Stimulated activated CD8-positive, alpha-beta memory T cell treated with anti-CD3 and anti-CD28 coated beads, Interleukin-15, amount 100 ng/mL, for 48 hours (primary cell): ENCODE data around the gene KAT7.

Experiments
- DNase-seq, 2 donors: peaks; one replicate each; pipeline ENCODE4 v3.0.0-alpha.2; 2020; ENCODE audit warnings: low read depth in 2 of 2

KAT7 gene

DNA sequence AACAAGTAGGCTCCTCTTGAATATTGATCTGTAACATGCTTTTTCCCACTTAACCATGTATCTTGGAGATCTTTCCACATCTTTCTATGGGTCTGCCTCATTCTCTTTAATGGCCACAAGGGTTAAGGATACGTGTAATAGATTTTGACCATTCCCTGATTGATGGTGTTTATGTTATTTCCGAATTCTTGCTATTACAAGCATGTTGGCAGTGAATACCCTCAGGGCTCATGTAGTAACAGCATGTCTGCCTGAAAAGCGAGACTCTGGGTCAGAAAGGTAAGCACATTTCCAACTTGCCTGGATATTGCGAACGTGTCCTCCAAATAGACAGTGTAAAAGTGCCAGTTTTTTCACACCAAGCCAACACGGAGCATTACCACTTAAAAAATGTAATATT is 54.4 kb downstream of the KAT7 start:
- DNase-seq = no peak

DNA sequence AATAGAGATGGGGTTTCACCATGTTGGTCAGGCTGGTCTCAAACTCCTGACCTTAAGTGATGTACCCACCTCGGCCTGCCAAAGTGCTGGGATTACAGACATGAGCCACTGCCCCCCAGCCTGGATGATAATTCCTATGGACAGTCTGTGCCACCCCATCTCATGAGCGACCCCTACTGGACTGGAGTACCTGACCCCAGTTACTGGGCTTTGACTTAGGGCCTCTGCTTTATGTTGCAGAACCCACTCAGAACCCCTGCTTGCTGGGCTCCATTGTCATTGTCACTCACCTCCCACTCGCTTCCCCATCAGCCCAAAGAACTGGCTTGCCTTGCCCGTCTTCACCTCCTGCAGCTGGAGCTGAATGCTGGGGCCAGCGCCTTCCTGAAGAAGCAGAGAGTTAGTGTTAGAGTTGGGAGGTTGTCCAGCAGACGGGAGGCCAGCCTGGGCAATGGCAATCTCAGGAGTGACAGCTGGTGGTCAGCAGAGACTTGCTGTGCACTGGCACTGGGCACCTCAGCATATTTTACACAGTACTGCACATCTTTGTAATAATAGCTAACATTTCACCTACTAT is 55.4 kb downstream of the KAT7 start:
- DNase-seq = no peak

DNA sequence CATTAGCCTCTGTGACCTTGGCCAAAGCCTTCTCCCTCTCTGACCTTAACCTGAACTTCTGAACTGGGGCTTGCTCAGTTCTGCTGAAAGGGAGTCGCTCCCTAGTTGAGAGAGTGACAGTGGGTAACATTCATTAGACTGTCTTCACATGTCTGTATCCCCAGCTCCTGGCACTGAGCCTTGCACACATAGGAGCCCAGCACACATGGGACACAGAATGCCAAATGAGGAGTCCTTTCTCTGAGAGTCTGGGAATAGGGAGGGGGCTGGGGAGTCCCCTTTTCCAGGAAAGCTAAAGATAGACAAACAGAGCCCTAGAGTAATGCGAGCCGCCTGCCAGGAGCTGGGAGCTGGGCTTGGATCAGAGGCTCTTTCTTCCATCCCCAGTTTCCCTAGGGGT is 56.8 kb downstream of the KAT7 start:
- no peak for DNase-seq

DNA sequence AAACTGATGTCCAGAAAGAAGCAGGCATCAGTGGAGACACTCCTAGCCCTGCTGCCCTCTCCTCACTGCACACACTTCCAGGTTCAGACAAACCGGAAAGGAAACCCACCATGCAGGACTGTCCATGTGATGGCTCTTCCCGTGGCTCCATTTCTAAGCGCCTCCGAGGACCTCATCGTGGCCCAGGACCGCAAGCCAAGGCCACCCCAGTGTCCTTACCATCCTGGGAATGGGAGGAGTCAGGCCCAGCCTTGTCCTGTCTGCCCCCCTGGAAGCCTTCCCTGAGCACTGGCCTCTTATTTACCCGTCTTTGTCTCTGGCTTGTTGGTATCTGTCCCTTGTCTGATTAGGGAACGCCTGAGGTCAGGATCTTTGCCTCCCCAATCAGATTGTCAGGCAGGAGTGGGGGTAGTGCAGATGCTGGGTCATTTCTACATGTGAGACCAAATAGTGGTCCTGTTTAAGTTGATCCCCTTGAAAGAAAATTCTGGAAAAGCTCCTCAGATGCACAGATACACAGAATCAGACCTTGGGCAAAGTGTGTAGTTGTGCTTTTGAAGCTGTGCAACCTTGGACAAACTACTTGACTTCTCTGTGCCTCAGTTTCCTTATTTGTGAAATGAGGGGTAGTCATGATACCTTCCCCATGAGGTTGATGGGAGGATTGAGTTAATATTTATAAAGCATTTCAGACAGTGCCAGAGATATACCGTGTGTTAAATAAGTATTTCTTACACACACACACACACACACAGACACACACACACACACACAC is 58.6 kb downstream of the KAT7 start:
- DNase-seq = no peak

DNA sequence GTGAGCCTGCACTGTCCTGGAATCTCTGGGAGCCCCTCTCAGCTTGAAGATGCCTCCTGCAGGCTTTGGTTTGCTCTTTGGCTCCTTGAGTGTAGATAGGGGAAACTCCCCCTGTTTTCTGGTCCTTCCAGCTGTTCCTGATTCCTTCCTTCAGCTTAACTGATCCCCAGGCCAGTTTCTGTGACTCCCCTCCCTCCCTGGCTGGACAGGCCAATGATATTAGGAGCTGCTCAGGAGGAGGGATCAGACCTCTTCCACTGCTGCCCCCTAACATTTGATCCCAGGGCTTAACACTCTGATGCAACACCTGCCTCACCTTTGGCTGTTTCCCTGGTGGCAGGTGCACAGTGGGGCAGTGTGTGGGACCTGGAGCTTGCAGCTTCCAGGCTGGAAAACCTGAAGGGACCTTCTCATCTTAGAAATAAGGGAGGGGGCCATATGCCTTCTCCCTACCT is 59.6 kb downstream of the KAT7 start, which contains the start of gene TAC4:
Gene TAC4, minus strand, starts transcription at position 51 of the 455 bp plus-strand sequence. CDS start 52 bp downstream, outside the sequence.
- no peak for DNase-seq

DNA sequence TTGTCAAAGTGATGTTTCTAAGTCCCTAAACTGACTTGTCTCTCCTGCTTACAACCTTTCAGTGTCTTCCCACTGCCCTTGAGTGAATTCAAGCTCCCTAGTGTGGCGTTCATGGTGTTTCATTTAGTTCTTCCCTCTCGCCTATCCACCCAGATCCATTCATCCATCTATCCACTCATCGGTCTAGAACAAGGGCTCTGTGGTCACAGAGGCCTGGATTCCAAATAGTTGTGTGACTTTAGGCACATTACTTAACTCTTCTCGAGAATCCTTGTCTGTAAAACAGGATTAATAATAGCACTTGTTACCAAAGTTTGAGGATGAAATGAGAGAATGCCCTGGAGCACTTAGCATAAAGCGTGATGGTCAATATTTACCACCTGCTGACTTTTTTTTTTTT is 60.3 kb downstream of the KAT7 start:
- DNase-seq = no peak

DNA sequence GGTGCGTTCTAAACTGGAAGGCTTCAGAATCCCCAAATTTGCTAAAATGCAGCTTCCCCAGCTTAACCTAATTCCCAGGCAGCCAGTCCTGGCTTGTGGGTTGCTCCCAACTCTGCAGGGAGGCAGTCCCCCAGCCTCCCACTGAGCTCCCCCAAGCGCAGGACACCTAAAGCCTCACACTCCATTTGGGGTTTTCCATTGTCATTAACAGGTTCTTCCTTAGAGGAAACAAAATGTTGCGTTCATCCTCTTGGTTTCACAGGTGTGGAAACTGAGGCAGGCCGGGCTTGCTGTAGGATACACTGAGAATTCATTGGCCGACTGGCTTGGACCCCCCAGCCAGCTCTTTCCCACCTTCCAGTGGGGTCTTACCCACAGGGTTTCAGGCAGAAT is 61.7 kb downstream of the KAT7 start:
- no peak for DNase-seq

DNA sequence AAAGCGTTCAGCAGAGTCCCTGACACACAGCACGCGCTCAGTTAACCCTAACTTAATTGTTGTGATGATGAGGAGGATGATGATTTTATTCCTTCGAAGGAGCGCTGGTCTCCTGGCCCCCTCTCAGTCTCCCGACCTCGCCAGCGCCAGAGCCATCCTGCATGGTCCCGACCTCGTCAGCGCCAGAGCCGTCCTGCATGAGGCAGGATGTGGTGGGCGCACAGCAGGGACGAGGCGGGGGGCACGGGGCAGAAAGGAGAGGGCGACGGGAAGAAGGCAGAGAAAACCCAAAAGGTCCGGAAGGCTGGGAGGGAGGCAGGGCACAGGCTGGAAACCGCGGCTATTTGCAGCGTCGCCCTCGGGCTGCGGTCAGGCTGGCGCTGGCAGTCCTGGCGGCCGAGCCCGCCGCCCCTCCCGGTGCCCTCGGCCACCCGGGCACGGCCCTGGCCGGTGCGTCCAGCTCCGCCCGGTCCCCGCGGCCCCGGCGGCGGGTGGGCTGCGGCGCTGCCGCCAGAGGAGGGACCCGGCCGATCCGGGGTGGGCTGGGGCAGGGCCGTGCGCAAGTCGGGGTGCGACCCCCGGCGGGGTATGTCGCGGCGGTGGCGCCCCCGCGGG is 62.4 kb downstream of the KAT7 start:
- DNase-seq = no peak

DNA sequence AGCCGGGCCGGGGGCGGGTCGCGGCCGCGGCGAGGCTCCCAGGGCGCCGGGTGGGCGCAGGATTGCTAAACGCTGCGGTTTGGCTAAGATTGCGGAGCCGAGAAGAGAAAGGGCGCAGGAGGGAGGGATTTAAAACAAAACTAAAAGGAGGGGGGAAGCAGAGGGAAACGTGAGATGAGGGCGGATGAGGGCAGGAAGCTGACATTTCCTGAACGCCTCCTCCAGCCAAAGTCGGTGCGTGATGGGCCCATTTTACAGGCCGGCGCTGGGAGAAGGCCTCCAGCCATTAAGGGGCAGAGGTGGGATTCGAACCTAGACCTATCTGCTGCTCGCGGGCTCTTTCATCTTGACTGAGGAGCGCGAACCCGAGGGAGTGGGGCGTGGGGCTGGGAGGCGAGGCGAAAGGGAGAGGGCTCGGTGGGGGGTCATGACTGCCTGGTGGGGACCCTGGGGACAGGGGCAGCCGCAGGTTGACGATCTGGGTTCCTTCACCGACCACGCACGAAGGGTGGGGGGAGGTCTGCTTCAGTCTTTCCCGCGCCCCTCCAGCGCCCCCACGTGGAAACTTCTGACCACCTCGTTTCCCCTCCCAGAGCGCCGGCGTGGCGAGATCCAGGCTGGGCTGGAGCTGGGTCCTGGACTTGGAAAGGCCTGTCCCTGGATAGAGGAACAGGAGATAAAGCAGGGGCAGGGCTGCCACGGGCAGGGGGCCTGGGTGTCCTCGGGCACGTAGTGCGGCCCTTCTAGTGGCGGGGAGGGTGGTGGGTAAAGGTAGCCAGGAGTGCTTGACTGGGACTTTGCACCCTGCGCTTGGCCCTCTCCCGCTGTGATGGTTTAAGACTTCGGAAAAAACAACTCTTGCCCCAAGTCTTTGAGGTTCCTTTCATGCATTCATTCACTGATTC is 63.2 kb downstream of the KAT7 start:
- DNase-seq = peak; percentile 34 to 45

DNA sequence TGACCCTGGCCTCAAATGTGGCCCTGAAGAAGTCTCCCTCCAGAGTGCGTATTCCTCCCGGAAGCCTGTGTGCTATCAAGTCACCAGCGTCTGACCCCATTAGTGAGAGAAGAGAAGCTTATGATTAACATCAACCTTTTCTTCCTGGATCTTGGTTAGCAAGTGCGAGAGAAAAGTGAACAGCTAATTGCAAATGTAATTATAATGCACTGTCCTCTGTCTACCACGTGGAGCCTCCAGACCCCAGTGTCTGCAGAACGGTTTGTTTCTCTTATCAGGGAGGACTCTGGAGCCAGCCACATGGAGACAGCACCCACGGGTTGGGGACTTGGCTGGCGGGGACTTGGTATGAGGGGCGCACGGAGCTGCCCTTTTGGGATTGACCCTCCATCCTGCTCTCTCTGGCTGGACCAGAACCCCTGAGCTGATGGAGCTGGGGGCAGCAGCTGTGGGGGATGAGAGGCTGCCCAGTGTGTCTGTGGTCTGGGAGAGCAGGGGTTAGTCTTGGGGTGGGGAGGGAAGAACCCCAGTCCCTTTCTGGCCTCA is 65.1 kb downstream of the KAT7 start:
- no peak for DNase-seq

DNA sequence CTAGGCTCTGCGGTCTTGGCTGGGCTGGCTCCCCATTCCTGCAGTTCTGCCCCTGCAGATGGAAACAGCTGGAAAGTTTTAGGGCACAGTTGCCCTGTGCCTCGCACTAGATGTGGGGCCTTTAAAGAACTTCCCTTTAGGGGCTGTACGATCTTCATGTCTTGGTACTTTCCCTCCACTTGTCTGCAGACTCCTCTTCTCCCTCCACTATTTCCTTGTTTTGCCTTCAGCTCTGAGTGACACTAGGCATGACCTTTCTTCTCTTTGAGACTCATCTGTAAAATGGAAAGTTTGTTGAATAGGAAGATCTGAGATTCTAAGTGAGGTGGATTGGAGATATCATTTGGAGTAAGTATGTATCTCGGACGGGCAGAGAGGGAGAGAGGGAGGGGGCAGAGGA is 65.6 kb downstream of the KAT7 start:
- no peak for DNase-seq

DNA sequence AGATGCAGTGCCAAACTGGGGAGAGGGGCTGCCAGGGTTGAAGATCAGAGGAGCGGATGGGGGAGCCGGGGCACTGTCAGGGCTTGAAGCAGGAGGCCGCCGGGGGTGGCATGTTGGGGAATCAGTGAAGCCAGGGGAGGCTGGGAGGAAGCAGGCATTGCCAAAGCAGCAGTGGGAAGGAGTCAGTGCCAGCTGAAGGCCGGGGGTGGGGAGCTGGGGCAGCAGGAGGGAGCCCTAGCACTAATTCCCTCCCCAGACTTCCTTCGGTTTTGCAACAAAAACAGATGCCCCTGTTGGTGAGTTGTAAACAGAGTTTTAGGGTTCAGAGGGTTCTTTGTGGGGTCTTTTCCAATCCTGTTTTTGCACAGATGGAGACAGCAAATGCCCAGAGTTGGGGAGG is 70.3 kb downstream of the KAT7 start:
- DNase-seq = no peak

DNA sequence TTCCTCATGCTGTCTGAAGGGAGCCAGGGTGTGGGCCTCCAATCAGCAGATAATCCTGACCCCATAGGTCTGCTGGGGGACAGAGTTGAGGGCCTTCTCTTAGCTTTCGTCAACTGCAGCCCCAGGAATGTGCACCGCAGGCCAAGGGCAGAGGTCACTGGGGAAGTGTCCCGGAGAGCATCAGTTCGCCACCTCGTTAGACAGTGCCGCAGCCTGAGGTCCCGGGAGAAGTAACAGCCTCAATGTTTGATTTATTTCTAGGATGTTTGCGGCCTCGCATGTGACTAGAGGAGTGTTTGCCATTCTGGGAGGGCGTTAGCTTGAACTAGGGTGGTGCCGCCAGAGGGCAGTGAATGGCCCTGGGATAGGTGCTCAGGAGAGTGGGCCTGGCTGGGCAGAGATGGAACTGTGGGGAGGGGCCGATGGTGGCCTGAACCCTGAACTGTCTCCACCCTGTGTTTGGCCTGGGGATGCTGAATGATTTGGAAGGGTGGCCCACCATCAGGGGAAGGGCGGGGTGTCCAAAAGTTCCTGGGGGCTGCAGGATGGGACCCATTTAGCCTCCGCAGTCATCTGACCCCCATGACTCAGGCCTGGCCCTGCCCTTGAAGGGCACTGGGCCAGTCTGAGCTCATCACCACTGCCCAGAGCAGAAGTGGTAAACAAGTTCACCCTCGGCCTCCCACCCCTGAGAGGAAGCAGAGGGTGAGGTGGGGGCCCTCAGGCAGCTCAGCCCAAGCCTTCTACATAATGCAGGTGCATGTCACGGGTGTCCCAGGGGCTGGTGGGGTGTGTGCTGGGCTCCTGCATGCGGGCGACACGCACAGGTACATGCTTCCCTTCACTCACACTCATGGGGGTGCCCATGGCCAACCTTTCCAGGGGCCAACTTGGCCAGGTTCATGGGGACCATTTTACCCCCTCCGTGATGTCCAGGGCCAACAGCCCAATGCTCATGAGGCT is 71.8 kb downstream of the KAT7 start:
- no peak for DNase-seq

DNA sequence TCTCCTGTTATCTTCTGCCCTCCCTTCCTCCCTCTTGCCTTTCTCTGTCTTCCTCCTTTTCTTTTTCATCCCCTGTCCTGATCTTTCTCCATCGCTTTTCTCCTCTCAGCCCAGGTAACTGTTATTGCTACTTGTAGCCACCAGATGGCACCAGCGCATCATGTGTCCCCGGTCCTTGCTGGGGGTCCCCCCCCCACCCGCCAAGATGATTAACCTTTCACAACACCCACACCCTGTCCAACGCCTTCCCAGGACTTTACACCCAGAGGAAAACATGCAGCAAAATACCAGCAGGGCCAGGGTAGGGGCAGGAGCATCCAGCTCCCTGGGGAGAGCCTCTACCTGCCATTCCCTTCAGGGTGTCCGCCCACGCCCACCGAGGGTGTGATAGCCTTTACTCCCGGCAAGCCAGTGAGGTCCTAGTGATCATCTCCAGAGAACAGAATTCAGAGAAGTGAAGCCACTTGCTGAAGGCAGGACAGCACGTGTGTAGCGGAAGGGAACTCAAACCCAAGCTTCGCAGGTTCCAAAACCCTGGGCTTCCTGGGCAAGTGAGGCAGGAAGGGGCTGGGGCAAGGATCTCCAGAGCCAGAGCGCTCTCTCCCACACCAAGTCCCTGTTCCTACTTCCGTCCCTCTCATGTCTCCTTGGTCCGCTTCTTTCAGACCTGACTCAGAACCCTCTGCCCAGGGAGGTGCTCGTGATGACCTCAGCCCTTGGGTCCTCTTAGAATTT is 72.8 kb downstream of the KAT7 start:
- DNase-seq = peak in 1 of 2 donors; percentile 30

DNA sequence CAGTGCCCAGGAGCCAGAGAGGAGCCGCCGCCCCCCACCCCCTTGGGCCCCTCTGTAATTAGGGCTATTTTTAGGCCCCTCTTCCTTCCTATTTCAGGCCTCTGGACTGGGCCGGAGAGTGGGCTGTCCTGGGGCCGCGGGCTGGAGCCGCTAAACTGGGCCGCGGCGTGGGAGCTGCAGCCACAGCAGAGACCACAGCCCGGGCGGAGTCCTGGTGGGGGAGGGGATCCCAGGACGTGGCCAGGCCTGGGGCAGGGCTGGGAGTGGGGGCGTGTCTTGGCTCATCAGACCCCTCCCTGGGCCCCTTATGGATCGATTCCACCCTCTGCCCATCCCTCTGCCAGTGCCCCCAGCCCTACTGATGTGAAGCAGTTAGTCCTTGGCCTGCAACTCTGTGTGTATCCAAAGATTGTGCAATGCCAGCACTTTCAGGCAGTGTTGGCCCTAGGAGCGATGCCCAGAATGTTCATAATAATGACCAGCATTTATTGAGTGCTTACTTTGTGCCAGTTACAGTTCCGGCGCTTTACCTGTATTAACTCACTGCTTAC is 74.4 kb downstream of the KAT7 start:
- DNase-seq = no peak

DNA sequence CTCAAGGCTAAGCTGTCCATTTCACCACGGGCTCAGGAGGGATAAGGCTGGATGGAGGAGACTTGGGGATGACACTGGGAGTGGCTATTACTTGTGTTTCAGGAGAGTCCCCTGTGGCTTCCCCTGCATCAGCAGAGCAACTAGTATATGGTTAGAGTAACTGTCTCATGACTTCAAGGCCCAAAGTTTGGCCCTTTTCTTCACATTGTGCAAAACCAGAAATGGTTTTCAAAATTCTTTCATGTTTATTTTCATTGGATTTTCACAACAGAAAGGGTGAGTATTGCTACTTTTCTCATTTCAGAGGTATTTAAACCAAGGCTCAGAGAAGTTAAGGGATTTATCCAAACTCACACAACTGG is 77.5 kb downstream of the KAT7 start:
- no peak for DNase-seq

DNA sequence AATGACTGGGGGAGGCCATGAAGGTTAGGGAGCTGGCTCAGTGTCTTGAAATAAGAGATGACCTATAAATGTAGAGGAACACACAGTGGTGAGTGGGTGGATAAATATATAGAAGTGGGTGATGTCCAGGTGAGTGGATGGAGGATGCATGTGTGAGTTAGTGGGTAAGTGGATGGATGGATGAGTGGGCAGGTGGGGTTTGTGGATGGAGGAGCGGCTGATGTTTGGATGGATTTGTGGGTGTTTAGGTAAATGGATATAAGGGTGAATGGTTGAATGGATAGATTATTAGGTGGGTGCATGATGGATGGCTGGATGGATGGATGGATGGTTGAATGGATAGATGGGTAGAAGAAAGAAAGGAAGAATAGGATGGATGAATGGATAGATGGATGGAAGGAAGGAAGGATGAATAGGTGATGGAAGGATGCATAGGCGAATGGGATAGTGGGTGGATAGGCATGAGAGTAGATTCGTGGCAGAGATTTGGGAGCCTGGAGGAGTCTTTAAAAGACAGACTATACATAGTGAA is 78.5 kb downstream of the KAT7 start:
- DNase-seq = no peak

DNA sequence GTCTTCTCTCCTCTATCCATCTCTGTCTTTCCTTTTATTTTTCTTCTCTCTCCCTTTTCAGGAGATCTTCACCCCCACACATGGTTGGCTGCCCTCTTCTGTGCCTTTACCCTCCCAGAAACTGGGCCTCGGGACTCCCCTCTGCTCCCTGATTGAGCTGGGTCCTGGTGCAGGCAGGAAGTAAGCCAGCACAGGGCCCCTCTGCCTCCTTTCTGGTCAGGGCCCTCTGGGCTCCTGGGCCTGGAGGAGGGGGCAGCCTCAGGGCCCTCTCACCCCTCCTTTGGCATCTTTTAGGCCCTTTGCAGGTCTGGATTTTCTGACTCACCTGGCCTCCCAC is 80.5 kb downstream of the KAT7 start:
- no peak for DNase-seq

DNA sequence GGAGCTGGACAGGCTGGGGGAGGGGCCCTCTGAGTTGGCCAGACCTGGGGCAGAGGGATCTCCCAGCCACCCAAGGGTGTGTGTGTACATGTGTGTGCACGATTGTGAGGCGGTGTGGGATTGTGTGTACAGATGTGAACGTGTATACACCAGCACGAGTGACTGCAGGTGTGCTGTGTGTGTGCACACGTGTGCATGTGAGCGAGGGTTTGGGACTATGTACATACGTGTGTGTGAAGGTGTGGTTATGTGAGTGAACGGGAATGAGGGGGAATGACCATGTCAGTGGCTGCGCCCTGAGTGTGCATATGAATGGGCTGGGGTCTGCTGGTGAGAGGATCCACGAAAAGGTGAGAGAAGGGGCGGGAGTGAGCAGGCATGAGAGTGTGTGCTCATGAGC is 81.8 kb downstream of the KAT7 start:
- no peak for DNase-seq

DNA sequence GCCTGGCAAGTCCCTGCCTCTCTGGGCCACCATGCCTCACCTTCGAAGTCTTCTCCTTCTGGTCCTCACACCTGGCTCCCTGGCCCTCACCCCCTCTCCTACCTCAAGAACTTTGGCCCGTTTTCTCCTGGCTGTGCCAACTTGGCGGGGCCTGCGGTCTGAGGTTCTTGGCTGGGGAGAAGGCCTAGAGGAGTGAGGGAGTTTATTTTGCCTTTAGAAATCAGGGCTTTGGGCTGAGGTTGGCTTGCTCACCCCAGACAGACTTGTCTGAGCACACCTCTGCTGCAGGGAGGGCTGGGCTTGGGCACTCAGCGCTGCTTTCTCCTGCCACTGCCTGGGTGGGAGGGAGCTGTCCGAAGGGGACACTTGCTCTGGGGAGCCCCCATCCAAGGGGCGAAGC is 82.7 kb downstream of the KAT7 start:
- DNase-seq = no peak
